Tibial nerve (tissue), 4 donors: ENCODE data around the gene XRCC4.

Source experiments
- EP300 ChIP-seq, 2 donors: sonication (generic); formaldehyde crosslinking; IDR thresholded peaks; one replicate each; pipeline ENCODE4 v1.6.1; 2017; ENCODE audit warnings: antibody characterized with exemption in 2 of 2, mild to moderate bottlenecking in 1 of 2
- POLR2A ChIP-seq, 2 donors: fragments of 450-650 bp; IDR thresholded peaks; one replicate each; pipeline ENCODE4 v1.6.1; 2017; ENCODE audit warnings: antibody characterized with exemption in 2 of 2, mild to moderate bottlenecking in 2 of 2, moderate library complexity in 2 of 2
- TF ChIP-seq, protein P1 (sequence below), 5 experiments: fragments of 200-600 bp in 3 of 5; fragments of 450-650 bp in 2 of 5; sonication (generic) in 3 of 5; IDR thresholded peaks; one replicate each; pipeline ENCODE4 v1.5.1; 2016 to 2019; ENCODE audit warnings: antibody characterized with exemption in 5 of 5, mild to moderate bottlenecking in 3 of 5, moderate library complexity in 2 of 5

DNA sequence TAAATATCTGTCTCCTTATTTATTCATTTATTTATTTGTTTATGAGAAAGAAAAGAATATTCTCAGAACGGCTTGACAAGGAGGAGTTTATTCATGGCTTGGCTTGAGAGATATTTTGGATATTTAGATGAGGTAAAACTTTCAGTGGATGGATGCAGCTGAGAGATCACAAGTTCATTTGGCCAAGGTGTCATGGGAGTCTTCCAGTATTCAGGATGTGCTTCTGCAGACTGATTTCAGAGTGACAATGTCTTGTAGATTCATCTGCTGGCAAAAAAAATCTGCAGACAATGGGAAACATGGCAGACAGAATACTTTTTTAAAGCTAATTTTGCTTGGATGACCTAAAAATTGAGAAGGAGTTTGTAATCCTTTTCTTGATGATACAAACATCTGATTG, 38.5 kb downstream of the XRCC4 start:
- TF ChIP-seq POLR2A (IDR thresholded peaks at IDR 0.05) (no peak), EP300 (IDR thresholded peaks at IDR 0.05) (no peak)
- TF ChIP-seq, protein P1, sequence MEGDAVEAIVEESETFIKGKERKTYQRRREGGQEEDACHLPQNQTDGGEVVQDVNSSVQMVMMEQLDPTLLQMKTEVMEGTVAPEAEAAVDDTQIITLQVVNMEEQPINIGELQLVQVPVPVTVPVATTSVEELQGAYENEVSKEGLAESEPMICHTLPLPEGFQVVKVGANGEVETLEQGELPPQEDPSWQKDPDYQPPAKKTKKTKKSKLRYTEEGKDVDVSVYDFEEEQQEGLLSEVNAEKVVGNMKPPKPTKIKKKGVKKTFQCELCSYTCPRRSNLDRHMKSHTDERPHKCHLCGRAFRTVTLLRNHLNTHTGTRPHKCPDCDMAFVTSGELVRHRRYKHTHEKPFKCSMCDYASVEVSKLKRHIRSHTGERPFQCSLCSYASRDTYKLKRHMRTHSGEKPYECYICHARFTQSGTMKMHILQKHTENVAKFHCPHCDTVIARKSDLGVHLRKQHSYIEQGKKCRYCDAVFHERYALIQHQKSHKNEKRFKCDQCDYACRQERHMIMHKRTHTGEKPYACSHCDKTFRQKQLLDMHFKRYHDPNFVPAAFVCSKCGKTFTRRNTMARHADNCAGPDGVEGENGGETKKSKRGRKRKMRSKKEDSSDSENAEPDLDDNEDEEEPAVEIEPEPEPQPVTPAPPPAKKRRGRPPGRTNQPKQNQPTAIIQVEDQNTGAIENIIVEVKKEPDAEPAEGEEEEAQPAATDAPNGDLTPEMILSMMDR (IDR thresholded peaks at IDR 0.05), result no peak
